Stimulated activated CD8-positive, alpha-beta memory T cell treated with anti-CD3 and anti-CD28 coated beads, Interleukin-7, amount 100 ng/mL, for 48 hours (primary cell): ENCODE data around the gene CADM1.

Experiments used
- DNase-seq, 2 donors: peaks; one replicate each; pipeline ENCODE4 v3.0.0-alpha.2; 2020; ENCODE audit warnings: low read depth in 1 of 2; ENCODE audit errors: extremely low read depth in 1 of 2

CADM1 gene

GRCh38 chr11:115290893-115291292 is 213.3 kb downstream of the CADM1 start:
- DNase-seq, result no peak

GRCh38 chr11:115290479-115290878 is 213.7 kb downstream of the CADM1 start:
- no peak for DNase-seq

GRCh38 chr11:115287266-115287665 is 216.9 kb downstream of the CADM1 start:
- no peak for DNase-seq

- DNase-seq, result no peak
These were observed 217.6 kb downstream of the CADM1 start for GRCh38 chr11:115286614-115287013.

GRCh38 chr11:115284773-115285172 is 219.4 kb downstream of the CADM1 start:
- DNase-seq, result no peak

GRCh38 chr11:115282923-115283322 is 221.3 kb downstream of the CADM1 start:
- DNase-seq, result no peak

GRCh38 chr11:115280775-115281174 is 223.4 kb downstream of the CADM1 start:
- DNase-seq, result no peak

GRCh38 chr11:115279813-115280761 is 224.1 kb downstream of the CADM1 start:
- no peak for DNase-seq

GRCh38 chr11:115276799-115277198 is 227.4 kb downstream of the CADM1 start:
- no peak for DNase-seq

- DNase-seq, result no peak
These were observed 228.0 kb downstream of the CADM1 start for GRCh38 chr11:115276191-115276590.

GRCh38 chr11:115275045-115275444 is 229.2 kb downstream of the CADM1 start:
- no peak for DNase-seq

- no peak for DNase-seq
These were observed 231.3 kb downstream of the CADM1 start for GRCh38 chr11:115272925-115273324.

GRCh38 chr11:115271643-115272042 is 232.6 kb downstream of the CADM1 start:
- DNase-seq, result no peak

- no peak for DNase-seq
These were observed 234.8 kb downstream of the CADM1 start for GRCh38 chr11:115269191-115269950.

- no peak for DNase-seq
These were observed 236.3 kb downstream of the CADM1 start for GRCh38 chr11:115267871-115268270.

- DNase-seq, result no peak
These were observed 236.9 kb downstream of the CADM1 start for GRCh38 chr11:115267238-115267781.

- no peak for DNase-seq
These were observed 238.1 kb downstream of the CADM1 start for GRCh38 chr11:115266066-115266639.

GRCh38 chr11:115263799-115264656 is 240.2 kb downstream of the CADM1 start:
- DNase-seq, result no peak

- no peak for DNase-seq
These were observed 246.0 kb downstream of the CADM1 start for GRCh38 chr11:115258216-115258615.

GRCh38 chr11:115257678-115258077 is 246.5 kb downstream of the CADM1 start:
- no peak for DNase-seq
